CD14-positive monocyte (primary cell): ENCODE results near the gene TRIM40. TPM values are rescaled to one million over a fixed set of nuclear protein-coding genes. Genes with fewer than 3 reads are reported as not detected.
"Not testable (repeated sequence)": the region's sequence is repeated elsewhere in the genome, so short reads cannot be mapped to it uniquely, and the experiment has no call there.

Experiments used
- DNase-seq, 3 donors: peaks; one replicate each; pipeline ENCODE4 v3.0.0-alpha.2; 2011 to 2022
- H2AFZ ChIP-seq: 2 replicates; pipeline ENCODE4 v1.6.0; 2012; ENCODE audit warnings: mild to moderate bottlenecking, low read depth, low read length, inconsistent platforms; ENCODE audit not compliant: insufficient read depth, poor library complexity, severe bottlenecking
- H3K27ac ChIP-seq, 2 donors: 1 replicate in 1 of 2; 2 replicates in 1 of 2; pipeline ENCODE4 v1.5.1; 2012 to 2013; ENCODE audit warnings: low read length in 2 of 2, control low read depth in 1 of 2, inconsistent platforms in 1 of 2, low read depth in 1 of 2, mild to moderate bottlenecking in 1 of 2
- H3K27me3 ChIP-seq, 2 donors: one replicate each; pipeline versions ENCODE4 v1.6.0 to v1.6.1; 2011 to 2013; ENCODE audit warnings: low read length in 2 of 2; ENCODE audit not compliant: control insufficient read depth in 2 of 2, insufficient read depth in 2 of 2
- H3K36me3 ChIP-seq, 2 donors: replicated peaks in 1 of 2; 1 replicate in 1 of 2; 2 replicates in 1 of 2; pipeline versions ENCODE4 v1.5.1 to v1.6.1; 2012 to 2013; ENCODE audit warnings: low read length in 2 of 2, control low read depth in 1 of 2, inconsistent platforms in 1 of 2, mild to moderate bottlenecking in 1 of 2; ENCODE audit not compliant: insufficient read depth in 2 of 2, control insufficient read depth in 1 of 2
- H3K4me1 ChIP-seq, 2 donors: 1 replicate in 1 of 2; 2 replicates in 1 of 2; pipeline versions ENCODE4 v1.5.1 to v1.6.1; 2012 to 2013; ENCODE audit warnings: low read length in 2 of 2, control low read depth in 1 of 2, inconsistent platforms in 1 of 2, mild to moderate bottlenecking in 1 of 2, moderate library complexity in 1 of 2; ENCODE audit not compliant: insufficient read depth in 2 of 2, control insufficient read depth in 1 of 2
- H3K4me2 ChIP-seq: replicated peaks from 2 replicates; pipeline ENCODE3; 2012; ENCODE audit warnings: low read length, moderate library complexity, mild to moderate bottlenecking; ENCODE audit not compliant: poor library complexity, severe bottlenecking; ENCODE audit errors: extremely low read depth
- H3K4me3 ChIP-seq, 3 experiments: fragments of 200-600 bp in 1 of 3; sonication (generic) in 1 of 3; replicated peaks in 1 of 3; 1 replicate in 2 of 3; 2 replicates in 1 of 3; pipeline ENCODE4 v1.5.1; 2011 to 2013; ENCODE audit warnings: low read length in 3 of 3, mild to moderate bottlenecking in 3 of 3, control low read depth in 2 of 3, low read depth in 2 of 3, inconsistent platforms in 1 of 3, moderate library complexity in 1 of 3
- H3K79me2 ChIP-seq: 2 replicates; pipeline ENCODE4 v1.6.0; 2012; ENCODE audit warnings: mild to moderate bottlenecking, control low read depth, inconsistent platforms, low read length, moderate library complexity; ENCODE audit not compliant: insufficient read depth
- H3K9ac ChIP-seq: 2 replicates; pipeline ENCODE4 v1.6.0; 2017; ENCODE audit warnings: low read length, mild to moderate bottlenecking; ENCODE audit not compliant: insufficient read depth, poor library complexity, severe bottlenecking
- H3K9me3 ChIP-seq, 2 donors: replicated peaks in 1 of 2; 1 replicate in 1 of 2; 2 replicates in 1 of 2; pipeline versions ENCODE4 v1.5.1 to v1.6.1; 2012 to 2013; ENCODE audit warnings: low read length in 2 of 2, control low read depth in 1 of 2; ENCODE audit not compliant: control insufficient read depth in 1 of 2, insufficient read depth in 1 of 2
- H4K20me1 ChIP-seq: 2 replicates; pipeline ENCODE4 v1.6.0; 2012; ENCODE audit warnings: mild to moderate bottlenecking, low read length, control low read depth, moderate library complexity; ENCODE audit not compliant: insufficient read depth
- H3K27ac Mint-ChIP-seq, 7 donors: one replicate each; pipeline ENCODE4 v1.8.0; 2020; ENCODE audit warnings: mild to moderate bottlenecking in 7 of 7, mixed read lengths in 7 of 7, moderate library complexity in 6 of 7, inconsistent platforms in 2 of 7
- H3K27me3 Mint-ChIP-seq, 3 donors: one replicate each; pipeline ENCODE4 v1.8.0; 2021 to 2022; ENCODE audit warnings: low read depth in 3 of 3, mild to moderate bottlenecking in 3 of 3, mixed read lengths in 3 of 3, moderate library complexity in 3 of 3, inconsistent platforms in 1 of 3
- H3K36me3 Mint-ChIP-seq, 2 donors: one replicate each; pipeline ENCODE4 v1.8.0; 2020; ENCODE audit warnings: mixed read lengths in 2 of 2, inconsistent platforms in 1 of 2, mild to moderate bottlenecking in 1 of 2
- H3K4me1 Mint-ChIP-seq: one replicate; pipeline ENCODE4 v1.8.0; 2020; ENCODE audit warnings: mild to moderate bottlenecking, mixed read lengths
- H3K4me3 Mint-ChIP-seq, 2 donors: one replicate each; pipeline ENCODE4 v1.8.0; 2020; ENCODE audit warnings: mild to moderate bottlenecking in 2 of 2, mixed read lengths in 2 of 2, moderate library complexity in 1 of 2
- H3K9me3 Mint-ChIP-seq, 7 donors: one replicate each; pipeline ENCODE4 v1.8.0; 2020 to 2022; ENCODE audit warnings: mixed read lengths in 7 of 7, mild to moderate bottlenecking in 6 of 7, moderate library complexity in 6 of 7, inconsistent platforms in 2 of 7
- CTCF ChIP-seq: fragments of 200-600 bp; IDR thresholded peaks from one replicate; pipeline ENCODE4 v1.8.0; 2022; ENCODE audit warnings: antibody characterized with exemption, mild to moderate bottlenecking
- WGBS: methylation state at CpG from one replicate; pipeline ENCODE4 v1.1.5; 2013; ENCODE audit warnings: missing lambda C conversion rate; ENCODE audit not compliant: insufficient coverage; 5-methylcytosine and 5-hydroxymethylcytosine counted together
- intact Hi-C, 2 donors: fragments of 100-400 bp; cut with micrococcal nuclease; formaldehyde crosslinking; loops; one replicate each; pipeline versions ENCODE4 v1.15.0 to v1.15.1; 2023
- polyA plus RNA-seq, 3 donors: library from polyadenylated mRNA; depleted of rRNA in 1 of 3; unstranded in 2 of 3; stranded (reverse) in 1 of 3; fragments of 300-500 nt in 2 of 3; fragments of >200 nt in 1 of 3; fragmentation: Illumina TruSeq in 2 of 3; gene quantifications; 1 replicate in 2 of 3; 2 replicates in 1 of 3; pipeline ENCODE4 v1.2.3, GENCODE V29; 2012 to 2021

The TRIM40 gene
- polyA plus RNA-seq, 3 donors = not detected

GRCh38 chr6:30136570-30137286, 788 bp downstream of the TRIM40 start:
- H3K36me3 Mint-ChIP-seq = no peaks in the 10 kb centered on the region
- no peak for DNase-seq
- H3K79me2 ChIP-seq = no peaks in the 10 kb centered on the region
- intact Hi-C loops = no loop called here
- no peak overlapping the region for H3K27ac ChIP-seq
- H3K4me1 Mint-ChIP-seq = no peaks in the 10 kb centered on the region
- WGBS = 52% methylated on average over 9 of the region's 11 CpGs
- H3K36me3 ChIP-seq = no peaks in the 10 kb centered on the region
- H4K20me1 ChIP-seq = no peaks in the 10 kb centered on the region
- no peak overlapping the region for H3K27ac Mint-ChIP-seq
- no peak for TF ChIP-seq CTCF
- no peak overlapping the region for H3K9ac ChIP-seq
- H3K4me3 Mint-ChIP-seq = no peak overlapping the region
- peaks cover 20 to 32% (median 23%) of the 10 kb centered on the region in 3 donors for H3K27me3 Mint-ChIP-seq
- H3K27me3 ChIP-seq = peaks cover 11 to 25% of the 10 kb centered on the region in 2 donors
- H3K9me3 Mint-ChIP-seq = peaks cover 0 to 2% (median 0%) of the 10 kb centered on the region in 7 donors
- no peak overlapping the region for H2AFZ ChIP-seq
- no peak overlapping the region for H3K4me2 ChIP-seq
- no peaks in the 10 kb centered on the region for H3K4me1 ChIP-seq
- no peak overlapping the region for H3K4me3 ChIP-seq
- H3K9me3 ChIP-seq = no peaks in the 10 kb centered on the region

GRCh38 chr6:30140240-30140639, 4.3 kb downstream of the TRIM40 start:
- H4K20me1 ChIP-seq, H3K4me2 ChIP-seq, H3K4me3 ChIP-seq, H3K4me1 Mint-ChIP-seq, H3K27ac ChIP-seq, H3K36me3 ChIP-seq, H3K27ac Mint-ChIP-seq, H3K9me3 ChIP-seq, H3K9me3 Mint-ChIP-seq, H3K36me3 Mint-ChIP-seq, H3K79me2 ChIP-seq, DNase-seq, H3K4me1 ChIP-seq, H3K4me3 Mint-ChIP-seq, intact Hi-C loops, H3K9ac ChIP-seq, H2AFZ ChIP-seq: not testable (repeated sequence)
- H3K27me3 ChIP-seq = peaks cover 4 to 15% of the 10 kb centered on the region in 2 donors
- WGBS = no CpG with 5 or more reads among the region's 8 CpGs
- peaks cover 18 to 35% (median 20%) of the 10 kb centered on the region in 3 donors for H3K27me3 Mint-ChIP-seq
